Fibroblast of pulmonary artery (primary cell): ENCODE results near the gene SRSF5.
"Not testable (repeated sequence)": the region's sequence is repeated elsewhere in the genome, so short reads cannot be mapped to it uniquely, and the experiment has no call there.

Experiments used
- DNase-seq: peaks from one replicate; pipeline ENCODE4 v3.0.0-alpha.2; 2010; ENCODE audit warnings: low read depth
- H3K4me3 ChIP-seq: replicated peaks from 2 replicates; pipeline ENCODE4 v1.5.1; 2011; ENCODE audit warnings: low read depth, mild to moderate bottlenecking, control low read depth, low read length, moderate library complexity
- TF ChIP-seq, protein P1 (sequence below): IDR thresholded peaks from 2 replicates; pipeline ENCODE4 v1.5.1; 2011; ENCODE audit warnings: mild to moderate bottlenecking, control low read depth, low read length, inconsistent platforms; ENCODE audit errors: missing control alignments

Gene SRSF5

DNA sequence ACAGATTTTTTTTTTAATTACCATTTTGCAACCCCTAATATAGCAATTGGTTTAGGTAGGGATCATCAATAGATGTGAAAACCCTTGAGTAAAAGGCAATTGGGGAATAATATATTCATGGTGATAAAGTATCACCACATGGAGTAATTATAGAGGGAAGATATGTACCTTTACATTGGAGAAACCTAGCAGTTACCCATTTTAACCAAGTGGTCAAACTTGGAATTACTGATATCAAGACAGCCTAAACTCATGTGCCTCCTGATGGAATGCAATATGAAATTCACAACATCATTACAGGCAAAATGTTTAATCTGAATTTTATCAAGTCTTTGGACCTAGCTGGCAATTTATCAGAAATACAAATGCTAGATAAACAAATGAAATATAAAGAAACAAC lies 36.8 kb downstream of the SRSF5 start:
- H3K4me3 ChIP-seq, result no peak overlapping the region
- TF ChIP-seq, protein P1, sequence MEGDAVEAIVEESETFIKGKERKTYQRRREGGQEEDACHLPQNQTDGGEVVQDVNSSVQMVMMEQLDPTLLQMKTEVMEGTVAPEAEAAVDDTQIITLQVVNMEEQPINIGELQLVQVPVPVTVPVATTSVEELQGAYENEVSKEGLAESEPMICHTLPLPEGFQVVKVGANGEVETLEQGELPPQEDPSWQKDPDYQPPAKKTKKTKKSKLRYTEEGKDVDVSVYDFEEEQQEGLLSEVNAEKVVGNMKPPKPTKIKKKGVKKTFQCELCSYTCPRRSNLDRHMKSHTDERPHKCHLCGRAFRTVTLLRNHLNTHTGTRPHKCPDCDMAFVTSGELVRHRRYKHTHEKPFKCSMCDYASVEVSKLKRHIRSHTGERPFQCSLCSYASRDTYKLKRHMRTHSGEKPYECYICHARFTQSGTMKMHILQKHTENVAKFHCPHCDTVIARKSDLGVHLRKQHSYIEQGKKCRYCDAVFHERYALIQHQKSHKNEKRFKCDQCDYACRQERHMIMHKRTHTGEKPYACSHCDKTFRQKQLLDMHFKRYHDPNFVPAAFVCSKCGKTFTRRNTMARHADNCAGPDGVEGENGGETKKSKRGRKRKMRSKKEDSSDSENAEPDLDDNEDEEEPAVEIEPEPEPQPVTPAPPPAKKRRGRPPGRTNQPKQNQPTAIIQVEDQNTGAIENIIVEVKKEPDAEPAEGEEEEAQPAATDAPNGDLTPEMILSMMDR, result peak; percentile 22
- no peak for DNase-seq

DNA sequence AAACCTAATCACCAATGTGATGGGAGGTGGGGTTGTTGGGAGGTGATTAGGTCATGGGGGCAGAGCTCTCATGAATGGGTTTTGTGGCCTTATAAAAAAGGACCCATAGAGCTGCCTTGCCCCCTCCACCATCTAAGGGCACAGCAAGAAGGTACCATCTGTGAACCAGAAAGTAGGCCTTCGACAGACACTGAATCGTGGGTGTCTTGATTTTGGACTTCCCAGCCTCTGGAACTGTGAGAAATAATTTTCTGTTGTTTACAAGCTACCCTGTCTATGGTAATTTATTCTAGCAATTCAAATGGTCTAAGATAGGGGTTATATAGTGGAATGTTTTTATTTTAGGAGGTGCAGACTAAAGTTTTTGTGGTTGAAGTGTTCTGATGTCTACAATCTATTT lies 38.0 kb downstream of the SRSF5 start:
- TF ChIP-seq, protein P1, result no peak
- H3K4me3 ChIP-seq, result no peak overlapping the region
- DNase-seq, result no peak

DNA sequence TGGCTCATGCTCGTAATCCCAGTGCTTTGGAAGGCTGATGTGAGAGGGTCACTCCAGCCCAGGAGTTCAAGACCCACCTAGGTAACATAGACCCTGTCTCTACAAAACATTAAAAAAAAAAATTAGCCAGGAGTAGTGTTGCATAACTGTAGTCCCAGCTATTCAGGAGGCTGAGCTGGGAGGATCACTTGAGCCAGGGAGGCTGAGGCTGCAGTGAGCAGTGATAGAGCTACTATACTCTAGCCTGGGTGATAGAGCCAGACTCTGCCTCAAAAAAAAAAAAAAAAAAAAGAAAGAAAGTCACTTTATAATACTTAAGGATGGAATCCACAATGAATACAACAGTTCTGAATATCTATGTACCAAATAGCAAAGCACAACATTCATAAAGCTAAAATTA lies 40.2 kb downstream of the SRSF5 start:
- TF ChIP-seq, protein P1, result no peak
- H3K4me3 ChIP-seq, result no peak overlapping the region
- no peak for DNase-seq

DNA sequence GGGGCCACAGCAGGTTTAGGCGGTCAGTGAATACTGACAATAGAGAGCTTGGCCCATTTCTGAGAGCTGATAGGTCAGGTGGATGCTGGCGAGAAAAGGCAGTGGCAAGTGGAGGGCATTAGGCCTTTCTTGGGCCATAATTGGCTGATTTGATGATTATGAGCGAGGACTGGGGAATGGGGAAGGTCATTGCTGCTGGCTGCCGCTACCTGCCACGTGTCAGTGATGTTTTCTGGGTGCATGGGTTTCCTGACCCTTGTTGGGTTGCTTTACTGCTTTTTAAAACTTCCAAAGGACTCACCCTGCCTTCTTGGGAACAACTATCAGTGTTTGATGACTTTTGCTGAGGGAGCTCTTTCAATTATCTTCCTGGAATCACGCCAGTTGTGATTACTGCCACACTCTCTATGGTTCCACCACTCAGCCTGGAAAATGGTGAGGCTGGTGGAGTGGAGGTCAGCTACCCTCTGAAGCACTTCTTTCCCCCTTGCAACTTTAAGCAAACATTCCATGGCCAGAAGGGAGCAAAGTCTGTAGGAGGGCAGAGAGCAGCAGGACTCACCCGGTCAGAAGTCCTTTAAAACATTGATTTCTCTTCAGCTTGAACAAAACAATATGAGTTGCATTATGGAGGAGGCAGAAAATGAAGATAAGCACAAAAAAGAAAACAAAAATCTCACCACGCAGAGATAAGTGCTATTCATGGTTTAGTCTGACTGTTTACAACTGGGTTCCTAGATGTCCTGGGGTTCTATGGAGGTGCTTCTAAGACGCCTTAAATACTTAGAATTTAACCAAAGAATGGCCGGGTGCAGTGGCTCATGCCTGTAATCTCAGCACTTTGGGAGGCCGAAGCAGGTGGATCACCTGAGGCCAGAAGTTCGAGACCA lies 42.2 kb downstream of the SRSF5 start:
- H3K4me3 ChIP-seq, result no peak overlapping the region
- DNase-seq, result no peak
- TF ChIP-seq, protein P1, result no peak

DNA sequence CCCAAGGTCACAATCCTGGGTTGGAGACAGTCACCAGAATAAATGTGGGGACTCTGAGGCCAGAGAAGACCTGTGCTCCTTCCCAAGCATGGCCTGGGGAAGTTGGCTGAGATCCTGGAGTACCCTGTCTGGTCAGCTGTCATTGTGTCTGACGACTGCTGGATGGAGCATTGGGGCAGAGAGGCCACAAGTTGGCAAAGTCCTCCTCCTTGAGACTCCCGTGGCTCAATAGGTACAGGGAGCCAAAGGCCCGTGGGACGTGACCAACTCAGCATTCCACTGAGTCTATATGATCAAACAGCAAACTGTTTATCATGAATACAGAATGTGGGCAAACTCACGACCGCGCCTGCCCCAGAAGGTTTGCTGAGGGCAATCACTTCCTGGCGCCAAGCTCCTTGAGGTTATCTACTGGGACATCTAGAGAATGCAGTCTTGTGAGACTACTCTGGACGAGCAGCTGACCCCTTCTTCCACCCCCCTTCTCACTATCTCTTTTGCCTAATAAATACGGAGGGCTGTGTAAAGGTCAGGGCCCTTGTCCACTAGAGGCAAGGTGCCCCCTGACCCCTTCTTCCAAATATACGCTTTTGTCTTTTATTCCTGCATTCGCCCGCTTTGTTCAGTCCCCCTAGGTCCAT lies 44.4 kb downstream of the SRSF5 start:
- no peak for DNase-seq
- no peak overlapping the region for H3K4me3 ChIP-seq
- TF ChIP-seq, protein P1, result no peak

DNA sequence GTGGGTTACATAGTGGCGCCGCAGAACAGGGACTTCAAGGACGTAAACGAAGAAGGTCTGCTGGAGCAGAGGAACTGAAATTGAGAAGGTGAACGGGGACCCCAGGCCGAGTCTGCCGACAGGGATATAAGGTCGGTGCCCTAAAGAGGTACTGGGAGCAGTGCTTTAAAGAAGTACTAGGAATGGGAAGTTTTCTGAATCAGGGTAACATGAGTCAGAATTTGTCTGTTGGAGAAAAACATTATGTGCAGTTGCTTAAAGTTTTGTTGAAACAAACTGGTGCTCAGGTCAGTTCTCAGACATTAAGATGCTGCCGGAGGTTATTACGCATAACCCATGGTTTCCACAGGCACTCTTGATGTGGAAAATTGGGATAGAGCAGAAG lies 44.9 kb downstream of the SRSF5 start:
- no peak for DNase-seq
- TF ChIP-seq, protein P1, result no peak

DNA sequence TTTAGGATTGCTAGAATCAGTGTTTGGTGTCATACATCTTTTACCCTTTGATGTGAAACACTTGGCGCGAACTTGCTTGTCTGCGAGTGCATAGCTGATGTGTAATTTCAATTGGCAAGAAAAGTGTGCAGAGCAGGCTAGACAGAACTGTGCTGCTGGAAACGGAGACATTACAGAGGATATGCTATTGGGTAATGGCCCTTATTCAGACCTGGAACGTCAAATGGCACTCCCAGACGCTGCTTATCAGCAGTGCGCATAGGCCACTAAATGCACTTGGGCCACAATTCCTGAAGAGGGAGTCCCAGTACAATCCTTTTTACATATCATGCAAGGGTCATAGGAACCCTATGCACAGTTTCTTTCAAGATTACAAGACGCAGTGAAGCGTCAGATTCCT lies 45.8 kb downstream of the SRSF5 start:
- no peak overlapping the region for H3K4me3 ChIP-seq
- TF ChIP-seq, protein P1, result no peak

More for the DNA sequence above, 44.9 kb downstream of the SRSF5 start:
- no peak overlapping the region for H3K4me3 ChIP-seq

DNA sequence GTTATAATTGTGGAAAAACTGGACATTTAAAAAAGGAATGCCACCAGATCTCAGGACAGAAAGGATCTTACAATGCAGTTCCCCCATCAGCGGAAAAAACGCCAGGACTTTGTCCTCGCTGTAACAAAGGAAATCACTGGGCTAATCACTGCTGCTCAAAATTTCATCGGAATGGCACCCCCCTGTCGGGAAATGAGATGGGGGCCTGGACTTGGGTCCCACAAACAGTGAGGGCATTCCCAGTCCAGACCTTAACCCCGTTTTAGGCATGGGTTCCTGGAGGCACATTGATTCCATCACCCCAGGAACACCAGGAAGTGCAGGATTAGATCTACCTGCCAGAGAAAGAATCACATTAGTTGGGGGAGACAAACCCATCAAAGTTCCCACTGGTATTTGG lies 46.4 kb downstream of the SRSF5 start:
- not testable (repeated sequence) for DNase-seq, H3K4me3 ChIP-seq

More for the DNA sequence above, 45.8 kb downstream of the SRSF5 start:
- no peak for DNase-seq
